ENCODE measurements around the gene SLC6A18.

- TF ChIP-seq, protein P1, sequence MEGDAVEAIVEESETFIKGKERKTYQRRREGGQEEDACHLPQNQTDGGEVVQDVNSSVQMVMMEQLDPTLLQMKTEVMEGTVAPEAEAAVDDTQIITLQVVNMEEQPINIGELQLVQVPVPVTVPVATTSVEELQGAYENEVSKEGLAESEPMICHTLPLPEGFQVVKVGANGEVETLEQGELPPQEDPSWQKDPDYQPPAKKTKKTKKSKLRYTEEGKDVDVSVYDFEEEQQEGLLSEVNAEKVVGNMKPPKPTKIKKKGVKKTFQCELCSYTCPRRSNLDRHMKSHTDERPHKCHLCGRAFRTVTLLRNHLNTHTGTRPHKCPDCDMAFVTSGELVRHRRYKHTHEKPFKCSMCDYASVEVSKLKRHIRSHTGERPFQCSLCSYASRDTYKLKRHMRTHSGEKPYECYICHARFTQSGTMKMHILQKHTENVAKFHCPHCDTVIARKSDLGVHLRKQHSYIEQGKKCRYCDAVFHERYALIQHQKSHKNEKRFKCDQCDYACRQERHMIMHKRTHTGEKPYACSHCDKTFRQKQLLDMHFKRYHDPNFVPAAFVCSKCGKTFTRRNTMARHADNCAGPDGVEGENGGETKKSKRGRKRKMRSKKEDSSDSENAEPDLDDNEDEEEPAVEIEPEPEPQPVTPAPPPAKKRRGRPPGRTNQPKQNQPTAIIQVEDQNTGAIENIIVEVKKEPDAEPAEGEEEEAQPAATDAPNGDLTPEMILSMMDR (tag by site-specific recombination; IDR thresholded peaks at IDR 0.05) = no peak
- TF ChIP-seq MZF1 (tag by site-specific recombination; IDR thresholded peaks at IDR 0.05; ENCODE audit: borderline replicate concordance) (no peak), ZNF664 (tag by site-specific recombination; IDR thresholded peaks at IDR 0.05) (no peak), PRDM4 (tag by site-specific recombination; IDR thresholded peaks at IDR 0.05) (no peak), ZFP69B (tag by site-specific recombination; IDR thresholded peaks at IDR 0.05) (no peak), GLI2 (tag by site-specific recombination; IDR thresholded peaks at IDR 0.05; ENCODE audit: borderline replicate concordance, low read depth) (no peak), ZNF239 (tag by site-specific recombination; IDR thresholded peaks at IDR 0.05) (no peak), ZNF776 (tag by site-specific recombination; IDR thresholded peaks at IDR 0.05; ENCODE audit: borderline replicate concordance) (no peak), MYNN (tag by site-specific recombination; IDR thresholded peaks at IDR 0.05; ENCODE audit: borderline replicate concordance) (no peak), ZNF701 (tag by site-specific recombination; IDR thresholded peaks at IDR 0.05) (no peak), ZBTB6 (tag by site-specific recombination; IDR thresholded peaks at IDR 0.05) (no peak), ZNF768 (tag by site-specific recombination; IDR thresholded peaks at IDR 0.05) (no peak)
- TF ChIP-seq, protein P2, sequence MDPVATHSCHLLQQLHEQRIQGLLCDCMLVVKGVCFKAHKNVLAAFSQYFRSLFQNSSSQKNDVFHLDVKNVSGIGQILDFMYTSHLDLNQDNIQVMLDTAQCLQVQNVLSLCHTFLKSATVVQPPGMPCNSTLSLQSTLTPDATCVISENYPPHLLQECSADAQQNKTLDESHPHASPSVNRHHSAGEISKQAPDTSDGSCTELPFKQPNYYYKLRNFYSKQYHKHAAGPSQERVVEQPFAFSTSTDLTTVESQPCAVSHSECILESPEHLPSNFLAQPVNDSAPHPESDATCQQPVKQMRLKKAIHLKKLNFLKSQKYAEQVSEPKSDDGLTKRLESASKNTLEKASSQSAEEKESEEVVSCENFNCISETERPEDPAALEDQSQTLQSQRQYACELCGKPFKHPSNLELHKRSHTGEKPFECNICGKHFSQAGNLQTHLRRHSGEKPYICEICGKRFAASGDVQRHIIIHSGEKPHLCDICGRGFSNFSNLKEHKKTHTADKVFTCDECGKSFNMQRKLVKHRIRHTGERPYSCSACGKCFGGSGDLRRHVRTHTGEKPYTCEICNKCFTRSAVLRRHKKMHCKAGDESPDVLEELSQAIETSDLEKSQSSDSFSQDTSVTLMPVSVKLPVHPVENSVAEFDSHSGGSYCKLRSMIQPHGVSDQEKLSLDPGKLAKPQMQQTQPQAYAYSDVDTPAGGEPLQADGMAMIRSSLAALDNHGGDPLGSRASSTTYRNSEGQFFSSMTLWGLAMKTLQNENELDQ (tag by site-specific recombination; IDR thresholded peaks at IDR 0.05; ENCODE audit: low read depth) = no peak
- TF ChIP-seq, protein P3, sequence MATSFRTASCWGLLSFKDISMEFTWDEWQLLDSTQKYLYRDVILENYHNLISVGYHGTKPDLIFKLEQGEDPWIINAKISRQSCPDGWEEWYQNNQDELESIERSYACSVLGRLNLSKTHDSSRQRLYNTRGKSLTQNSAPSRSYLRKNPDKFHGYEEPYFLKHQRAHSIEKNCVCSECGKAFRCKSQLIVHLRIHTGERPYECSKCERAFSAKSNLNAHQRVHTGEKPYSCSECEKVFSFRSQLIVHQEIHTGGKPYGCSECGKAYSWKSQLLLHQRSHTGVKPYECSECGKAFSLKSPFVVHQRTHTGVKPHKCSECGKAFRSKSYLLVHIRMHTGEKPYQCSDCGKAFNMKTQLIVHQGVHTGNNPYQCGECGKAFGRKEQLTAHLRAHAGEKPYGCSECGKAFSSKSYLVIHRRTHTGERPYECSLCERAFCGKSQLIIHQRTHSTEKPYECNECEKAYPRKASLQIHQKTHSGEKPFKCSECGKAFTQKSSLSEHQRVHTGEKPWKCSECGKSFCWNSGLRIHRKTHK (tag by site-specific recombination; IDR thresholded peaks at IDR 0.05) = no peak
Measured at GRCh38 chr5:1261643-1262042, 36.5 kb downstream of the SLC6A18 start.
